ENCODE measurements around the gene SORL1.
"Not testable (repeated sequence)": the region's sequence is repeated elsewhere in the genome, so short reads cannot be mapped to it uniquely, and the experiment has no call there.

SORL1 gene

GRCh38 chr11:121563900-121564822 is 112.0 kb downstream of the SORL1 start:
- TF ChIP-seq CTCF (IDR thresholded peaks at IDR 0.05; ENCODE audit: low read depth, low read length): no peak
- H3K4me3 ChIP-seq (replicated peaks in 1 of 2; ENCODE audit: low read depth in 2 of 2, low read length in 2 of 2): no peak overlapping the region
- DNase-seq (ENCODE audit: low read depth in 2 of 2): no peak

GRCh38 chr11:121564948-121565684 is 113.0 kb downstream of the SORL1 start:
- H3K4me3 ChIP-seq (replicated peaks in 1 of 2; ENCODE audit: low read depth in 2 of 2, low read length in 2 of 2): no peak overlapping the region
- no peak for DNase-seq (ENCODE audit: low read depth in 2 of 2)
- TF ChIP-seq CTCF (IDR thresholded peaks at IDR 0.05; ENCODE audit: low read depth, low read length): no peak

GRCh38 chr11:121566279-121567168 is 114.4 kb downstream of the SORL1 start:
- no peak for DNase-seq (ENCODE audit: low read depth in 2 of 2)
- H3K4me3 ChIP-seq (replicated peaks in 1 of 2; ENCODE audit: low read depth in 2 of 2, low read length in 2 of 2): no peak overlapping the region
- no peak for TF ChIP-seq CTCF (IDR thresholded peaks at IDR 0.05; ENCODE audit: low read depth, low read length)

GRCh38 chr11:121567995-121568394 is 115.9 kb downstream of the SORL1 start:
- no peak for DNase-seq (ENCODE audit: low read depth in 2 of 2)
- TF ChIP-seq CTCF (IDR thresholded peaks at IDR 0.05; ENCODE audit: low read depth, low read length): no peak
- H3K4me3 ChIP-seq (replicated peaks in 1 of 2; ENCODE audit: low read depth in 2 of 2, low read length in 2 of 2): no peak overlapping the region

- H3K4me3 ChIP-seq (replicated peaks in 1 of 2; ENCODE audit: low read depth in 2 of 2, low read length in 2 of 2); DNase-seq (ENCODE audit: low read depth in 2 of 2): not testable (repeated sequence)
Measured at GRCh38 chr11:121569332-121570299, 117.5 kb downstream of the SORL1 start.

- H3K4me3 ChIP-seq (replicated peaks in 1 of 2; ENCODE audit: low read depth in 2 of 2, low read length in 2 of 2): no peak overlapping the region
- TF ChIP-seq CTCF (IDR thresholded peaks at IDR 0.05; ENCODE audit: low read depth, low read length): no peak
- no peak for DNase-seq (ENCODE audit: low read depth in 2 of 2)
Measured at GRCh38 chr11:121570453-121570852, 118.3 kb downstream of the SORL1 start.

Data from cardiac fibroblast (primary cell).